Calu3 (cell line): Measurements from ENCODE around the gene GABPB2. TPM values are rescaled to one million over a fixed set of nuclear protein-coding genes. Genes with fewer than 3 reads are reported as not detected.

ENCODE experiments used
- BruUV-seq: library from RNA; stranded (reverse); fragments of 400-500 nt; replicated peaks from 2 replicates; lab custom pipeline; 2021; lab: Mats Ljungman, UMichigan
- CTCF ChIA-PET: fragments of 300-600 bp; sonication (Branson Sonifier 250); formaldehyde crosslinking; loops from one replicate; lab custom pipeline; 2022; ENCODE audit warnings: antibody characterized with exemption; lab: Charles Lee
- DNase-seq: peaks from one replicate; pipeline ENCODE4 v3.0.0; 2022
- H3K27ac Mint-ChIP-seq: one replicate; pipeline ENCODE4 v1.8.0; 2022; ENCODE audit warnings: mixed read lengths; ENCODE audit not compliant: unreplicated experiment
- H3K27me3 Mint-ChIP-seq: one replicate; pipeline ENCODE4 v1.8.0; 2022; ENCODE audit warnings: mixed read lengths; ENCODE audit not compliant: unreplicated experiment
- H3K36me3 Mint-ChIP-seq: one replicate; pipeline ENCODE4 v1.8.0; 2022; ENCODE audit warnings: mild to moderate bottlenecking, moderate library complexity, mixed read lengths; ENCODE audit not compliant: insufficient read depth, unreplicated experiment
- H3K4me1 Mint-ChIP-seq: one replicate; pipeline ENCODE4 v1.8.0; 2022; ENCODE audit warnings: mild to moderate bottlenecking, low read depth, mixed read lengths; ENCODE audit not compliant: unreplicated experiment
- H3K4me3 Mint-ChIP-seq: one replicate; pipeline ENCODE4 v1.8.0; 2022; ENCODE audit warnings: mild to moderate bottlenecking, low read depth, moderate library complexity, mixed read lengths; ENCODE audit not compliant: unreplicated experiment
- H3K9me3 Mint-ChIP-seq: one replicate; pipeline ENCODE4 v1.8.0; 2022; ENCODE audit warnings: low read depth, mixed read lengths; ENCODE audit not compliant: unreplicated experiment
- intact Hi-C: fragments of 100-400 bp; cut with micrococcal nuclease; formaldehyde crosslinking; loops from one replicate; pipeline ENCODE4 v1.10.0; 2022; ENCODE audit not compliant: unreplicated experiment
- total RNA-seq: library from RNA; stranded (reverse); gene quantifications from 2 replicates; pipeline ENCODE4 v1.2.3, GENCODE V29; 2022
- TF ChIP-seq, protein P1 (sequence below): fragments of 200-600 bp; IDR thresholded peaks from one replicate; pipeline ENCODE4 v1.8.0; 2022; ENCODE audit warnings: antibody characterized with exemption; ENCODE audit not compliant: unreplicated experiment

Gene GABPB2
- total RNA-seq, 1 experiment from 2014 or later = 10.9 TPM

DNA sequence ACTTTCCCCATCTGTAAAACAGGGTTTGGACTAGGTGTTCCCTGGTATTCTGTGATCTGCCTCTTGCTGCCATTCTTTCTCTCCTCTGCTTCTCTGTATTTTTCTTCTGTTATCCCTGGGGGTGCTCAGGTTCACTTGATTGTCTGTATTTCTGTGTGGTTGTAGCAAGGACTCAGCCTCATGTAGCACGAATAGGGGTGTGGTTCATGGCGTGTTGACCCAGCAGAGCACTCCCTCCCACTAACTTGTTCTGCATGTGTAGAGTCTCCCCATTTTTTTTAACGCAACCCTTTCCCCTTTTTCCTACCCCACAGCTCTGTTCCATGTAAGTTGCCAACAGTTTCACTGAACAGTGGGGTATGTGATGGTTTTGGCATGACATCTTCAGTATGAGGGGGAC lies 35.4 kb upstream of the GABPB2 start:
- no peak overlapping the region for H3K27ac Mint-ChIP-seq
- peaks cover 9% of the 10 kb centered on the region for H3K4me1 Mint-ChIP-seq
- intact Hi-C loops = no loop called here
- no peaks in the 10 kb centered on the region for H3K27me3 Mint-ChIP-seq
- peaks cover 10% of the 10 kb centered on the region for H3K36me3 Mint-ChIP-seq
- no TSS peak for BruUV-seq
- TF ChIP-seq, protein P1, sequence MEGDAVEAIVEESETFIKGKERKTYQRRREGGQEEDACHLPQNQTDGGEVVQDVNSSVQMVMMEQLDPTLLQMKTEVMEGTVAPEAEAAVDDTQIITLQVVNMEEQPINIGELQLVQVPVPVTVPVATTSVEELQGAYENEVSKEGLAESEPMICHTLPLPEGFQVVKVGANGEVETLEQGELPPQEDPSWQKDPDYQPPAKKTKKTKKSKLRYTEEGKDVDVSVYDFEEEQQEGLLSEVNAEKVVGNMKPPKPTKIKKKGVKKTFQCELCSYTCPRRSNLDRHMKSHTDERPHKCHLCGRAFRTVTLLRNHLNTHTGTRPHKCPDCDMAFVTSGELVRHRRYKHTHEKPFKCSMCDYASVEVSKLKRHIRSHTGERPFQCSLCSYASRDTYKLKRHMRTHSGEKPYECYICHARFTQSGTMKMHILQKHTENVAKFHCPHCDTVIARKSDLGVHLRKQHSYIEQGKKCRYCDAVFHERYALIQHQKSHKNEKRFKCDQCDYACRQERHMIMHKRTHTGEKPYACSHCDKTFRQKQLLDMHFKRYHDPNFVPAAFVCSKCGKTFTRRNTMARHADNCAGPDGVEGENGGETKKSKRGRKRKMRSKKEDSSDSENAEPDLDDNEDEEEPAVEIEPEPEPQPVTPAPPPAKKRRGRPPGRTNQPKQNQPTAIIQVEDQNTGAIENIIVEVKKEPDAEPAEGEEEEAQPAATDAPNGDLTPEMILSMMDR = no peak
- no peak overlapping the region for H3K4me3 Mint-ChIP-seq
- CTCF ChIA-PET = interaction anchor here (1.1 kb wide), 1 partner anchor 29 kb away, joined by 3 read pairs; the partner anchor contains the start of gene MINDY1
- H3K9me3 Mint-ChIP-seq = no peaks in the 10 kb centered on the region
- no peak for DNase-seq

DNA sequence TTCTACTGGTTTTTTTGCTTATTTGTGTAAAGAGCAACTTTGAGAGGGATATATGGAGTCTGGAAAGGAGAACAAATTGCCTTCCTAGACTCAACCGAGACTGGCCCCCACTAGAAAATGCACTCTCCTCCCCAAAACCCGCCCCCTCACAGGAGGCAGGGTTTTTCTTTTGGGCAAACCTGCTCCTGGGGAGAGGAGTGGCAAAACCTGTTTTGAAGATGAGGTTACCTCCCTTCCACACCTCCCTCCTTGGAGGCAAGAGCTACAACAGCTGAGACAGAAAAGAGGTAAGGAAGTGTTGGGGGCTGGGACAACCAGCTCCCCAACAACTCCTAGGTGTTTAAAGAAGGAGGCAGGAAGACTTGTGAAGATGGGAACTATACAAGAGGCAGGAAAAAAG lies 34.2 kb upstream of the GABPB2 start, which contains the start of gene BNIPL:
TSS of gene BNIPL (plus strand) at position 231 of the 400 bp plus-strand sequence. CDS start at position 371, 140 bp downstream.
- Mint-ChIP-seq H3K9me3 (no peaks in the 10 kb centered on the region), H3K36me3 (peaks cover 6% of the 10 kb centered on the region), H3K4me1 (peaks cover 9% of the 10 kb centered on the region), H3K27me3 (no peaks in the 10 kb centered on the region), H3K4me3 (no peak within 1 kb of the TSS), H3K27ac (no peak within 1 kb of the TSS)
- no TSS peak for BruUV-seq
- no peak for DNase-seq
- intact Hi-C loops = no loop called here
- CTCF ChIA-PET = no interaction called here
- TF ChIP-seq, protein P1 = no peak

DNA sequence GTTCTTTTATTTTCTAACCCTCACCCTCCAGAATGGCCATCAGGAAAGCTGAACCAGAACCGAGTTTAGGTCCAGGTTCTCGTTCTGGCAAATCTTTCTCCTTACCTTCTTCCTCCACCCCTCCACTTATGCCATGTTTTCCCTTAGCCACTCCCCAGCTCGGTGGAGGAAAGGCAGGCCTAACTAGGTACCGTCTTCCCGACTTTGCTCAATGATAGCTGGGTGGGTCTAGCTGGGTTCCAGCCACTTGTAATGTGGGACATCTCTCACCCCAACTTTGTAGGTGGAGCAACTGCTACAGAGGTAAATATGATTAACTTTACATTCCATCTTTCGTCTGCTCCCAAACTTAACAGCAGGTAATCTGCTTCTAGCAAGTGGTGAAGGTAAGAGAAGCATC lies 33.5 kb upstream of the GABPB2 start:
- Mint-ChIP-seq H3K27ac (no peak overlapping the region), H3K27me3 (no peaks in the 10 kb centered on the region), H3K9me3 (no peaks in the 10 kb centered on the region), H3K4me1 (peaks cover 9% of the 10 kb centered on the region), H3K4me3 (no peak overlapping the region), H3K36me3 (peaks cover 6% of the 10 kb centered on the region)
- CTCF ChIA-PET = interaction anchor here (0.6 to 1.5 kb wide), 2 partner anchors 9 to 11 kb away, joined by 5 to 8 read pairs; partner anchors contain the start of gene C1orf56
- DNase-seq = no peak
- intact Hi-C loops = no loop called here
- TF ChIP-seq, protein P1 = no peak
- no TSS peak for BruUV-seq

- BruUV-seq = no TSS peak
- Mint-ChIP-seq H3K36me3 (no peaks in the 10 kb centered on the region), H3K4me1 (peaks cover 9% of the 10 kb centered on the region), H3K27ac (no peak overlapping the region), H3K27me3 (no peaks in the 10 kb centered on the region), H3K4me3 (no peak overlapping the region), H3K9me3 (no peaks in the 10 kb centered on the region)
- CTCF ChIA-PET = no interaction called here
- TF ChIP-seq, protein P1 = no peak
- DNase-seq = no peak
- intact Hi-C loops = no loop called here
Observed at GRCh38 chr1:151039521-151039920, 31.0 kb upstream of the GABPB2 start.
